Stomach smooth muscle (tissue), 2 donors: Measurements from ENCODE around the gene METAP1.
"Not testable (repeated sequence)": the region's sequence is repeated elsewhere in the genome, so short reads cannot be mapped to it uniquely, and the experiment has no call there.

Experiments used
- H3K27ac ChIP-seq: one replicate; pipeline ENCODE4 v1.7.0; 2013; ENCODE audit warnings: mild to moderate bottlenecking, low read length, inconsistent platforms
- H3K27me3 ChIP-seq, 2 donors: one replicate each; pipeline ENCODE4 v1.7.0; 2013; ENCODE audit warnings: low read length in 2 of 2; ENCODE audit not compliant: insufficient read depth in 2 of 2, control insufficient read depth in 1 of 2
- H3K36me3 ChIP-seq, 2 donors: one replicate each; pipeline ENCODE4 v1.7.0; 2013; ENCODE audit warnings: low read length in 2 of 2; ENCODE audit not compliant: control insufficient read depth in 2 of 2, insufficient read depth in 2 of 2
- H3K4me1 ChIP-seq: one replicate; pipeline ENCODE4 v1.7.0; 2013; ENCODE audit warnings: low read length; ENCODE audit not compliant: control insufficient read depth, insufficient read depth
- H3K4me3 ChIP-seq, 2 donors: one replicate each; pipeline ENCODE4 v1.7.0; 2013; ENCODE audit warnings: low read length in 2 of 2
- H3K9ac ChIP-seq, 2 donors: one replicate each; pipeline ENCODE4 v1.7.0; 2013; ENCODE audit warnings: low read length in 2 of 2, mild to moderate bottlenecking in 1 of 2
- H3K9me3 ChIP-seq, 2 donors: one replicate each; pipeline ENCODE4 v1.7.0; 2013; ENCODE audit warnings: low read length in 2 of 2; ENCODE audit not compliant: control insufficient read depth in 2 of 2
- donor health status: healthy.
- donor health status: Pancreatic carcinoma.

METAP1 gene

DNA sequence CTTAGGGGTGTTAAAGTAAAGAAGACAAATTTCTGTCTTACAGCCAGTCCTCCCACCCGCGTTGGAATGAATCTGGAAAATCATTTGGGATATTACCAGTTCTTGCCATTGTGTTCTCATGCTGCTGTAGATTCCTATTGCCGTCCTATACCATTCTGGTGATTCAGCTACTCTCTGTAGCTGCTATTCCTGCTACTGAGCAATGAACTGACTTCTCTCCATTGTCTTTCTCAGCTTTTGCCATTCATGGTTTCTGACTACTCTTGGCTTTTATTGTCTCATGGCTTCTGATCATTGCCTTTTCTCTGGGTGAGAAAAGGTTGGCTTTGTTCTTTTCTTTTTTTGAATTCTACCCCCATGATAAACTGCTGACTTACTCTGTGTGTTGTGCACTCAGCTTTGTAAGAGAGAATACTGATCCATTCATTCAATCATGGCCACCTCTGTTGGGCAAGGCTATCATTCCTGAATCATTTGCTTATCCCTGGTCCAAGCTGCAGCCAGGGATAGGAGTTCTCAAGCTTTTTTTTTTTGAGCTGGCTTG, 27.7 kb upstream of the METAP1 start:
- no peaks in the 10 kb centered on the region for H3K9me3 ChIP-seq
- no peaks in the 10 kb centered on the region for H3K4me1 ChIP-seq
- H3K27me3 ChIP-seq, result no peaks in the 10 kb centered on the region

DNA sequence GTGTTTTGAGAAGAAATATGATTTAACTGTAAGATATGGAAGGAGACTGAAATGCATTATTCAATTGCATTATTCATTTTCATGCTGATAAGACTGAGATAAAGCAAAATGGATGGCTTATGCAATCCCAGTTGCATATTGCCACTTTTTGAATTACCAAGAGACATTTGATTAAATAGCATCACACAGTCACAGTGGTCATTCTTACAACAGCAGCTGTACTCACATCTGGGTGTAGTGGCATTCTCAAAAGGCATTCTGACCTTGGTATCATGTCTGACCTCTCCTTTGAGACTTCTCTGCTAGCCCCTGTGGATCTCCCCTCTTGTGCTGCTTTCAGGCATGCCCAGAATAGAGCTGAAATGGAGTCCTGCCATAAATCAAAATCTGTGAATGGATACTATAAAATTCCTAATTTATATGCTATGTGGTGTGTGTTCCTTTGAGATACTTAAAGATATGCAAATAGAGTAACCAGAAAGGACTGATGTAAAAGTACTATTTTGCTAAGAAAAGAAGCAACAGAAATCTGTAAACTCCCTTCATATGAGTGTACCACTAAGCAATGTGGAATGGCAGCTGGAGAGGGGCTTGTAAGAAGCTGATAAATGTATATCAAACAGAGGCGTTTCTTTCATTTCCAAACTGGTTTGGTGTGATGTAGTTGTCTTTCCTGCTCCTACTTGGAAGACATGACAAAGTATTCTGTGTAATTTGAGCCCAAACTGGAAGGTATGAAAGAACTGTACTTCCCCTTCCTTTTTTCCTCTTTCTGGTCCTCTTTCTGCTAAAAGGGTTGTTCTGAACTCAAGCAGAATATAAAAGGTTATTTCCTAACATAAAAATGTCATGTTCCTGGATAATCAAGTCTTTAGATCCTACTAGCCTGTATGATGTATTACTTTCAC, 25.4 kb upstream of the METAP1 start:
- H3K9ac ChIP-seq, result no peak overlapping the region
- no peaks in the 10 kb centered on the region for H3K9me3 ChIP-seq
- H3K4me1 ChIP-seq, result no peaks in the 10 kb centered on the region
- H3K27me3 ChIP-seq, result no peaks in the 10 kb centered on the region
- no peaks in the 10 kb centered on the region for H3K36me3 ChIP-seq
- H3K27ac ChIP-seq, result no peak overlapping the region
- H3K4me3 ChIP-seq, result no peak overlapping the region

More for the DNA sequence above, 27.7 kb upstream of the METAP1 start:
- Histone ChIP-seq H3K27ac (no peak overlapping the region), H3K4me3 (no peak overlapping the region), H3K36me3 (no peaks in the 10 kb centered on the region), H3K9ac (no peak overlapping the region)

DNA sequence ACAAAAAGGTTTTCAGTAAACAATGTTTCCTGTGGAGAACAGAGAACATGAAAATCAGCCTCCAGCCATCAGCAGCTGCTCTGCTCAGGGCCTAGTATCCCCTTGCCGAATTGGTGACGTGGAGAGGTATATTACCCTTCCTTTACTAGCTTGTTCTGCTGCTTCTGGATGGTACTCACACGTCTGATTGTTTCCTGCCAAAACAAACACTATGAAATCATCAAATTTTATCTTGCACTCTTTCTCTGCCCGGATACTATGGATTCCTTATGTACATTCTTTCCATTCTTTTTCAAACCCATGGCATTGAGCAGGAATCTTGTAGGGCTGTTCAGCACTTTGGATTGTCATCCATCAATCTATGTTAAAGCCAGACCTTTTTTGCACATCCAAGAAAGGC, 18.8 kb upstream of the METAP1 start:
- Histone ChIP-seq H3K4me3 (no peak overlapping the region), H3K4me1 (no peaks in the 10 kb centered on the region), H3K27ac (no peak overlapping the region), H3K36me3 (no peaks in the 10 kb centered on the region), H3K9me3 (no peaks in the 10 kb centered on the region), H3K9ac (no peak overlapping the region), H3K27me3 (no peaks in the 10 kb centered on the region)

GRCh38 chr4:98977557-98977956, 18.0 kb upstream of the METAP1 start:
- no peak overlapping the region for H3K4me3 ChIP-seq
- H3K9ac ChIP-seq, result no peak overlapping the region
- no peaks in the 10 kb centered on the region for H3K27me3 ChIP-seq
- no peaks in the 10 kb centered on the region for H3K9me3 ChIP-seq
- no peak overlapping the region for H3K27ac ChIP-seq
- H3K4me1 ChIP-seq, result no peaks in the 10 kb centered on the region
- no peaks in the 10 kb centered on the region for H3K36me3 ChIP-seq

DNA sequence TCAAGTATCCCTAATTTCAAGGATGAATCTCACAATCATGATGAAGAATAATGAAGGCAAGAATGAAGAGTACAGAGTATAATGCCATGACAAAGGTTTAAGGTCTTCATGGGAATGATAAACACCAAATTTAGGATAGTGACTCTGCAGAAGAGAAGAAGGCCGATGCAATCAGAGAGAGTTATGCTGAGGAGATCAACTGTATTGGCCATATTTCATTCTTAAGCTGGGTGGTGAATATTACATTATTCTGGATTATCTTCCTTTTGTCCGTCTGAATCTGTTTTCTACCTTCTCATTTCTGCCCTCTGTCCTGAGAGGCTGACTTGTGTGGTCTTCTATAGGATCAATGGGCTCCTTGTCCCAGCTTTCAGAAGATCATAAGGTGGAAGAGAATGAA, 7.8 kb upstream of the METAP1 start:
- no peaks in the 10 kb centered on the region for H3K27me3 ChIP-seq
- no peaks in the 10 kb centered on the region for H3K9me3 ChIP-seq
- no peak overlapping the region for H3K9ac ChIP-seq
- no peaks in the 10 kb centered on the region for H3K36me3 ChIP-seq
- H3K27ac ChIP-seq, result no peak overlapping the region
- no peak overlapping the region for H3K4me3 ChIP-seq
- H3K4me1 ChIP-seq, result no peaks in the 10 kb centered on the region

DNA sequence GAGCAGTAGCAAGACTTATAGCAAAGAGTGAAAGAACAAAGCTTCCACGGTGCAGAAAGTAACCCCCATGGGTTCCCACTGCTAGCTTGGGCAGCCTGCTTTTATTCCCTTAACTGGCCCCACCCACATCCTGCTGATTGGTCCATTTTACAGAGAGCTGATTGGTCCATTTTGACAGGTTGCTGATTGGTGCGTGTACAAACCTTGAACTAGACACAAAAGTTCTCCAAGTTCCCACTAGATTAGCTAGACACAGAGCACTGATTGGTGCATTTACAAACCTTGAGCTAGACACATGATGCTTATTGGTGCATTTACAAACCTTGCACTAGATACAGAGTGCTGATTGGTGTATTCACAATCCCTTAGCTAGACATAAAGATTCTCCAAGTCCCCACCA, 2.7 kb upstream of the METAP1 start:
- H3K9me3 ChIP-seq, H3K4me3 ChIP-seq, H3K9ac ChIP-seq, H3K27me3 ChIP-seq, H3K36me3 ChIP-seq, H3K27ac ChIP-seq: not testable (repeated sequence)
- H3K4me1 ChIP-seq, result peaks cover 14% of the 10 kb centered on the region

- Histone ChIP-seq H3K27me3 (no peaks in the 10 kb centered on the region), H3K9me3 (no peaks in the 10 kb centered on the region), H3K4me3 (no peak overlapping the region), H3K36me3 (no peaks in the 10 kb centered on the region), H3K27ac (no peak overlapping the region), H3K4me1 (peaks cover 14% of the 10 kb centered on the region), H3K9ac (no peak overlapping the region)
Observed at GRCh38 chr4:98993419-98994071, 2.0 kb upstream of the METAP1 start.

DNA sequence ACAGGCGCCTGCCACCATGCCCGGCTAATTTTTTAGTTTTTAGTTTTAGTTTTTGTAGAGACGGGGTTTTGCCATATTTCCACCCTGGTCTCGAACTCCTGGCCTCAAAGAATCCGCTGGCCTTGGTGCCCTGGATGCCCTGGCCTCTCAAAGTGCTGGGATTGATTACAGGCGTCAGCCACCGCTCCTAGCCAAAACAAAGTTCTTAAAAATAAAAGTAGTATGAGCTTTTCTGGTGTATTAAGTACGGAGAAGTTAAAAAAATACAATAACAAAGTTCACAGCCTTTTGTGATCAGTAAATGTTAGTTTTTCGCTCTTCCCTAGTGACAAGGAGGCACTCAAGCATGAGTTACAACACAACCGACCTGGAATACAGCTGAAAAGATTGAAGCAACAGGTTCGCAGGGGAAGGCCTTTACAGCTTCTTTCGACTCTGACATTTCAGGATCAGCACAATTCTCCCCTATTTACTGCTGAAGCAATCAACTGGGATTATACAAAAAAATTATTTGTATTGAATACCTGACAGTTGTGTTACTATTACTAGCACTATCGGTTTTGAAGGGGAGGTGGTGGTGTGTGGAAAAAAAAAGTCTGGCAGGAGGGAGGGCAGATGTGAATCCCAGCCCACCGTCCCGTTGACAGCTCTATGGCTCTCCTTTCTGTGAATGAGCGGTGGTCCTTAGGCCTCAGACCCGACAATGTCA, 893 bp upstream of the METAP1 start:
- Histone ChIP-seq H3K4me1 (peaks cover 14% of the 10 kb centered on the region), H3K27me3 (no peaks in the 10 kb centered on the region), H3K9me3 (no peaks in the 10 kb centered on the region), H3K9ac (peak overlapping the region; percentile 80 to 94), H3K4me3 (peak overlapping the region; percentile 72 to 81), H3K27ac (peak overlapping the region; percentile 88), H3K36me3 (no peaks in the 10 kb centered on the region)

GRCh38 chr4:98996056-98996764, 689 bp downstream of the METAP1 start:
- Histone ChIP-seq H3K27me3 (no peaks in the 10 kb centered on the region), H3K9ac (peak overlapping the region; percentile 64 to 78), H3K4me1 (peaks cover 14% of the 10 kb centered on the region), H3K27ac (peak overlapping the region; percentile 55), H3K4me3 (peak overlapping the region; percentile 80 to 90), H3K36me3 (no peaks in the 10 kb centered on the region), H3K9me3 (no peaks in the 10 kb centered on the region)

DNA sequence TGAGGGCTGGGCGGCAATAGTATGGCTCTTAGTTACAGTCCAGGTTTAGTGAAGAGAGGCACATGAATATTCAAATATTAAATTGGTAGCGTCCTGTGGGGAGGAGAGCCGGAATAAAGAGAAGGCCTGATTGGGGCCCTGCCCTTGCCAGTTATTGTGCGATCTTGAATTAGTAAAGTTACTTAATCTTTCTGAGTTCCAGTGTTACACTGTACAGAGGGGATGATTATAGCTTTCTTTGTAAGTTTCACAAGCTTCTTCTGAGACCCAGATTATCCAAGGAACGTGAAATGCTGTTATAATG, 1.2 kb downstream of the METAP1 start:
- no peak overlapping the region for H3K27ac ChIP-seq
- H3K4me3 ChIP-seq, result peak overlapping the region; percentile 80 to 90
- no peaks in the 10 kb centered on the region for H3K36me3 ChIP-seq
- no peaks in the 10 kb centered on the region for H3K9me3 ChIP-seq
- H3K4me1 ChIP-seq, result peaks cover 14% of the 10 kb centered on the region
- peak overlapping the region; percentile 64 to 78 for H3K9ac ChIP-seq
- no peaks in the 10 kb centered on the region for H3K27me3 ChIP-seq
